ENCODE measurements around the gene AATK.

DNA sequence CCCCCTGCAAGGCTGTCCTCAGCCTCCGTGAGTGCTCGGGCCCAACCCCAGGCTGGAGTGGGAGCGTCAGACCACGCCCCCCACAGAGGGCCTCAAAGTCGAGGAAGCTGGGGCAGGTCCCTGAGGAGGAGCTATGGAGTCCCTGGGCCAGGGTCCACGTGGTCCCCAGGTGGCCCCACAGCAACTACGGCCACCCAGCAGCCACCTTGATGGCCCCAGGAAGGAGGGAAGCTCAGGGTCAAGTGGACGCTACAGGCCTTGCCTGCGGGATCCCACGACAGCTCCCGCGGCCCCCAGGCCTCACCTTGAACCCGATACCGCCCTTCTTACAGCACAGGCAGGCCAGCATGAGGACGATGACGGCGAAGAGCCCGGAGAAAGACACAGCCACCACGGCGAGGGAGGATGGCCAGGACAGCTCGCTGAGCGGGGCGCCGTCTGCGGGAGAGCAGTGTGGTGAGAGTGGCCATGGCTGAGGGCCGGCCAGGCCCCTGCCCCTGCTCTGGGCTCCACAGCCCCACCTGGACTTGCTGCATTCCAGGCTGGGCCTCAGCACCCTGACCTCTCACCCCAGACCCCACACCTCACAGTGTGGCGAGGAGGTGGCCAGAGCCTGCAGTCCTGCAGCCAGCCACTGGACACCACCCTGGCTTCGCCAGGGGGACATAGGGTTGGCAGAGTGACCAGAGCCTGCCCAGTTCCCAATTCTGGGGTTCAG, 31.8 kb downstream of the AATK start:
- TF ChIP-seq, protein P1, sequence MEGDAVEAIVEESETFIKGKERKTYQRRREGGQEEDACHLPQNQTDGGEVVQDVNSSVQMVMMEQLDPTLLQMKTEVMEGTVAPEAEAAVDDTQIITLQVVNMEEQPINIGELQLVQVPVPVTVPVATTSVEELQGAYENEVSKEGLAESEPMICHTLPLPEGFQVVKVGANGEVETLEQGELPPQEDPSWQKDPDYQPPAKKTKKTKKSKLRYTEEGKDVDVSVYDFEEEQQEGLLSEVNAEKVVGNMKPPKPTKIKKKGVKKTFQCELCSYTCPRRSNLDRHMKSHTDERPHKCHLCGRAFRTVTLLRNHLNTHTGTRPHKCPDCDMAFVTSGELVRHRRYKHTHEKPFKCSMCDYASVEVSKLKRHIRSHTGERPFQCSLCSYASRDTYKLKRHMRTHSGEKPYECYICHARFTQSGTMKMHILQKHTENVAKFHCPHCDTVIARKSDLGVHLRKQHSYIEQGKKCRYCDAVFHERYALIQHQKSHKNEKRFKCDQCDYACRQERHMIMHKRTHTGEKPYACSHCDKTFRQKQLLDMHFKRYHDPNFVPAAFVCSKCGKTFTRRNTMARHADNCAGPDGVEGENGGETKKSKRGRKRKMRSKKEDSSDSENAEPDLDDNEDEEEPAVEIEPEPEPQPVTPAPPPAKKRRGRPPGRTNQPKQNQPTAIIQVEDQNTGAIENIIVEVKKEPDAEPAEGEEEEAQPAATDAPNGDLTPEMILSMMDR (IDR thresholded peaks at IDR 0.05), result no peak
- TF ChIP-seq POLR2A (IDR thresholded peaks at IDR 0.05), result no peak
